ENCODE data around the gene PHF13.
"Not testable (repeated sequence)": the region's sequence is repeated elsewhere in the genome, so short reads cannot be mapped to it uniquely, and the experiment has no call there.

Gene PHF13

DNA sequence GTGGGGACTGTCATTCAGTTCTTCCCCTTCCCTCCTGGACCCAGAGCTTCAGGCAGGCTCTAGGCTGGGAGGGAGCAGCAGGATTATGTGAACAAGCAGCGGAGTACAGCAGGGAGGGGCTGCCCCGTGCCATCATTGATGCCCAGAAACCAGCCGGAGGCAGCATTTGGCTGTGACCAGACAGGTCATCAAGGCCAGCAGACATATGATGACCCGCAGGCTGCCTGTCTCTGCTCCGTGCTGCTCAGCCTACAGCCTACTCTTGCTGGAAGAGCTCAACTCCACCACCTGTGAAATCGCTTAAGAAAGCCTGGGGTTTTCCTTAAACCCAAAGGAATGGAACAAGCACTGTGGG lies 15.8 kb upstream of the PHF13 start:
- TF ChIP-seq, protein P1, sequence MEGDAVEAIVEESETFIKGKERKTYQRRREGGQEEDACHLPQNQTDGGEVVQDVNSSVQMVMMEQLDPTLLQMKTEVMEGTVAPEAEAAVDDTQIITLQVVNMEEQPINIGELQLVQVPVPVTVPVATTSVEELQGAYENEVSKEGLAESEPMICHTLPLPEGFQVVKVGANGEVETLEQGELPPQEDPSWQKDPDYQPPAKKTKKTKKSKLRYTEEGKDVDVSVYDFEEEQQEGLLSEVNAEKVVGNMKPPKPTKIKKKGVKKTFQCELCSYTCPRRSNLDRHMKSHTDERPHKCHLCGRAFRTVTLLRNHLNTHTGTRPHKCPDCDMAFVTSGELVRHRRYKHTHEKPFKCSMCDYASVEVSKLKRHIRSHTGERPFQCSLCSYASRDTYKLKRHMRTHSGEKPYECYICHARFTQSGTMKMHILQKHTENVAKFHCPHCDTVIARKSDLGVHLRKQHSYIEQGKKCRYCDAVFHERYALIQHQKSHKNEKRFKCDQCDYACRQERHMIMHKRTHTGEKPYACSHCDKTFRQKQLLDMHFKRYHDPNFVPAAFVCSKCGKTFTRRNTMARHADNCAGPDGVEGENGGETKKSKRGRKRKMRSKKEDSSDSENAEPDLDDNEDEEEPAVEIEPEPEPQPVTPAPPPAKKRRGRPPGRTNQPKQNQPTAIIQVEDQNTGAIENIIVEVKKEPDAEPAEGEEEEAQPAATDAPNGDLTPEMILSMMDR (conservative IDR thresholded peaks at IDR 0.05; ENCODE audit: low read depth, low read length): no peak
- H3K4me3 ChIP-seq (ENCODE audit: low read depth, low read length): no peak overlapping the region
- no peak for DNase-seq (ENCODE audit: low read depth)

DNA sequence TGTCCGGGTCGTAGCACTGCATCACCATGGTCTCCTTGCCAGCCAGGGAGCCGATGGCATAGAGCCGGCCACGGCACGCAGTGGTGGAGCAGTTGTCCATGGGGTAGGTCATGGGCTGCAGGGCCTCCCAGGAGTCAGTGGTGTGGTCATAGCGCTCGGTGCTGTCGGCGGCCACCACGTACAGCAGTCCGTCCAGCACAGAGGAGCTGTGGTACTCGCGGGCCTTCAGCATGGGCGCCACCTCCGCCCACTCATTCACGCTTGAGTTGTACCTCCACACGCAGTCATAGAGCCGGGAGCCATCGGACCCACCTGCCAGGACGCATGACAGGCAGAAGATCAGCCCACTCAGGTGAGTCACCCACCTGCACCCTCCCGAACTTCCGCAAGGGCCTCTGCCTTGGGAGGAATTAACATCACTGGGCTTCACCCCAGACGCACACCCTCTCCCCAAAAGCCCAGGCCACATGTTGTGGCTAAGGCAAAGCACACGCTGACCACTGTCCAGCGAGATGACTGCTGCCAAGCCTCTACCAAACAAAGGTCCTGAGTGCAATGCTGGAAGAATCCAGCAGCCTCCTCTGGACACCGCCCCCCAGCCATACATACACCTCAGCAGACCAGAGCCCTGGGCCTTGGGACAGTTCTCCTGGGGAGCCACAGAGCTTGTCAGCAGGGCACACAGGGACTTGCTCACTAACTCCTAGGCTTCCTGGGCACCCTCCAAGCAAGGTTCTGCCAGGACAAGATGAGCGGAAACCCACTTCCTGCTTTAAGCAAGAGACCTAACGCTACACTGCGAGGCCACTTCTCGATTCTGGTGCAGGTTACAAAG lies 14.2 kb upstream of the PHF13 start:
- peak overlapping the region; percentile 46 for H3K4me3 ChIP-seq (ENCODE audit: low read depth, low read length)
- peak; percentile 30 for DNase-seq (ENCODE audit: low read depth)

DNA sequence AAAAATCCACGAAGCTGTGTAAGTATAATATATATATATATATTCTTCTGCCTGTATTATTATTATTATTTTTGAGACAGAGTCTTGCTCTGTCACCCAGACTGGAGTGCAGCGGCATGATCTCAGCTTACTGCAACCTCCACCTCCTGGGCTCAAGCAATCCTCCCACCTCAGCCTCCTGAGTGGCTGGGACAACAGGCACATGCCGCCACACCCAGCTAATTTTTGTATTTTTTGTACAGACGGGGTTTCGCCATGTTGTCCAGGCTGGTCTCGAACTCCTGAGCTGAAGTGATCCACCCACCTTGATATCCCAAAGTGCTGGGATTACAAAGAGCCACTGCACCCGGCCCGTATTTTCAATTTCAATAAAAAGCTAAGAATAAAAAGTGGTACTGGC lies 13.5 kb upstream of the PHF13 start:
- not testable (repeated sequence) for DNase-seq (ENCODE audit: low read depth)
- peak overlapping the region; percentile 97 for H3K4me3 ChIP-seq (ENCODE audit: low read depth, low read length)

More for the DNA sequence above, 14.2 kb upstream of the PHF13 start:
- TF ChIP-seq, protein P1 (conservative IDR thresholded peaks at IDR 0.05; ENCODE audit: low read depth, low read length): no peak

DNA sequence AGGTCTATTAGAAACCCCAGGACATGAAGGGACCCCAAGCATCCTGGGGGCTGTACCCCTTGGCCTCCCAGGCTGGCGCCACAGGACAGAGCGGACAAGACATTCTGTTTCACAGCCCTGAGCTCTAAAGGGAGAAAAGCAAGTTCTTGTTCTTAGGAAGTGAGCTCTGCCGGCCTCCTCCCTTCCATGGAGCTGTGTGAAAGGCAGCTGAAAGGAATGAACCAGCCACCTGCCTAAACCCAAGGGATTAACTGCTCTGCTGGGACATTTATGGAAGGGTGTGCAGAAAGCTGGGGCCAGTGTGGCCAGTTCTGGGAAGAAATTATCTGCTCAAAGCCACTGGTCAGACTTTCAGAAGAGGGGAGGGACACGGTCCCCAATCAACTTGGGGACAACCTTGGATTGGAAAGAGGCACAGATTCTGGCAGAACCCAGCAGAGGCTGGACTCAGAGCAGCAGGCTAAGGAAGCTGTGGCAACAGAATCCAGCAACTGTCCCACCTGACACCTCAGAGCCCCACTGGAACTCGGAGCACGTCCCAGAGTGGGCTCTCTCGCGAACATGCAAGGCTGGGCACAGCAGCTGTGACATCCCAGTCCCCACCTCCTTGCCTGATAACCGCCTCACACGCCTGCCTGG lies 13.0 kb upstream of the PHF13 start:
- peak; percentile 43 for DNase-seq (ENCODE audit: low read depth)
- H3K4me3 ChIP-seq (ENCODE audit: low read depth, low read length): peak overlapping the region; percentile 97
- TF ChIP-seq, protein P1 (conservative IDR thresholded peaks at IDR 0.05; ENCODE audit: low read depth, low read length): no peak

DNA sequence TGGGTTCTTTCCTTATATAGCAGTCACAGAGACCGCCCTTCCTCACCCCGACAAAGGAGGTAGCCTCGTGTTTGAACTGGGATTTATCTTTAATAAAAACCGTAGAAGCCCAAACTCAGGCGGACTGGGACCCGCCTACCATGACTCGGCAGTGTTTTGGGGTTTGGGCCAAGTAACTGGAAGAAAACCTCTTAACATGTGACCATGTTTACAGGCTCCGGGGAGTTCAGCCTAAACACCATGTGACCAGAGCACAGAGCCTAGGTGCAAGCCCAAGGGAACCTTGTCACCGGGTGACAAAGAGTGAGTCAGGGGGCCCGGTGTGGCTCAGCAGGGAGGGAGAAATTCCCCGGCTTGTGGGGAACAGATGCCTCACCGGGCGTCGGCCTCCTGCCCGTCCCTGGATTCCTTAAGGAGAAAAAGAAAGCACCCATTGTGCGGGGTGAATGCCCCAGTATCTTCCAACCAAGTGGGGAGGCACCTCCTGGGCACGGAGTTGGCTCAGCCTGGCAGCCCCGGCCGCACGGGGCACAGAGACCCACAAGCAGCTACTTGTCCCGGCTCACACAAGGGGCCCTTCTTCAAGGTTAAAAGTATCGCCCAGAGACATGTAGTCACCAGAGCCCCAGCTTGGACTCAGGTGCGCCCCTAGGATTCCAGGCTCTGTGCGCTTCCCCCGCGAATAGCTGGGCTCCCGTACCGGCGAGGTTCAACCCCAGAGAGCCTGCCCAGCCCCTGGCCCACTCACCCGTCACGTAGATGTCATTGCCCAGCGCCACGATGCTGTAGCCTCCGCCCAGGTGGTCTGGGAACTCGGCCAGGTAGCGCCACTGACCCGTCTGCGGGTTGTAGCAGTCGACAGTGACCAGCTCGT lies 12.2 kb upstream of the PHF13 start:
- DNase-seq (ENCODE audit: low read depth): peak; percentile 95
- peak overlapping the region; percentile 97 for H3K4me3 ChIP-seq (ENCODE audit: low read depth, low read length)
- TF ChIP-seq, protein P1 (conservative IDR thresholded peaks at IDR 0.05; ENCODE audit: low read depth, low read length): peak; percentile 20

DNA sequence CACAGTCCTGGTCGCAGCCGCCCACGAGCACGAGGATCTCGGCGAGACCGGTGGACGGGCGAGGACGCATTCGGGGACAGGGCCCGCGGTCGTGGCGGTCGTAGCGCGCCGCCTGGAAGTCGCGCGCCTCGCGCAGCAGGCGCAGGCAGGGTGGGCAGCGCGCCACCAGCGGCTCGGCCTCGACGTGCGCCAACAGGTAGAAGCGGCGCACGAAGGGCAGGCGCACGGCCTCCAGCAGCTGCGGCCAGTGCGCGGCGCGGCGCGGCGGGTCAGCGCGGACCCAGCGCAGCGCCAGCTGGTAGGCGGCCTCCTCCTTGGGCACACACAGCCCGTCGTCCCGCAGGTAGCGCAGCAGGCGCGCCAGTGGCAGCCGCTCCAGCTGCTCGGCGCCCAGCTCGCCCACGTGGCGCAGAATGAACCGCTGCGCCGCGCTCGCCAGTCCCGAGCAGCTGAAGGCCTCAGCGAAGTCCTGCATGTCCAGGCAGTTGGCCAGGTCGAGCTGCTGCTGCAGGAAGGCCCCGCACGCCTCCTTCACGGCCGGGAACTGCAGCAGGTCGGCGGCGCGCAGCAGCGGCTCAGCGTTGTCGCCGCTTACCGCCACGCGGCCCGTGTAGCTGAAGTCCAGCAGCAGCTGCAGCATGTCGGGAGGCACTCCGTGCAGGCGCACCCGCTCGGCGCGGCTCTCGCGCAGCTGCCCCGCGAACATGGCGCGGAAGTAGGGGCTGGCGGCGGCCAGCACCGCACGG lies 11.4 kb upstream of the PHF13 start:
- TF ChIP-seq, protein P1 (conservative IDR thresholded peaks at IDR 0.05; ENCODE audit: low read depth, low read length): no peak
- DNase-seq (ENCODE audit: low read depth): peak; percentile 68

More for the DNA sequence above, 11.4 kb upstream of the PHF13 start:
- peak overlapping the region; percentile 97 for H3K4me3 ChIP-seq (ENCODE audit: low read depth, low read length)

Measured in choroid plexus epithelial cell (primary cell).